Ishikawa (cell line): ENCODE results near the gene ARMH3.

Source experiments
- CEBPB ChIP-seq: IDR thresholded peaks from 2 replicates; pipeline ENCODE4 v1.6.1; 2012
- CREB1 ChIP-seq: IDR thresholded peaks from 2 replicates; pipeline ENCODE4 v1.6.1; 2012; ENCODE audit warnings: low read depth
- EGR1 ChIP-seq: IDR thresholded peaks from 2 replicates; pipeline ENCODE4 v1.6.1; 2012
- EP300 ChIP-seq: IDR thresholded peaks from 2 replicates; pipeline ENCODE4 v1.6.1; 2012; ENCODE audit warnings: borderline replicate concordance
- FOXM1 ChIP-seq: IDR thresholded peaks from 2 replicates; pipeline ENCODE4 v1.6.1; 2012; ENCODE audit warnings: low read depth, borderline replicate concordance
- MAX ChIP-seq: IDR thresholded peaks from 2 replicates; pipeline ENCODE4 v1.6.1; 2012
- NFIC ChIP-seq: IDR thresholded peaks from 2 replicates; pipeline ENCODE4 v1.6.1; 2012
- RAD21 ChIP-seq: IDR thresholded peaks from 2 replicates; pipeline ENCODE4 v1.6.1; 2012; ENCODE audit warnings: low read depth
- REST ChIP-seq: IDR thresholded peaks from 2 replicates; pipeline ENCODE4 v1.6.1; 2012; ENCODE audit warnings: low read depth, mild to moderate bottlenecking
- TAF1 ChIP-seq: IDR thresholded peaks from 2 replicates; pipeline ENCODE4 v1.6.1; 2012; ENCODE audit warnings: low read depth, mild to moderate bottlenecking
- TCF12 ChIP-seq: IDR thresholded peaks from 2 replicates; pipeline ENCODE4 v1.6.1; 2012; ENCODE audit warnings: low read depth
- TEAD4 ChIP-seq: IDR thresholded peaks from 2 replicates; pipeline ENCODE4 v1.6.1; 2012
- USF1 ChIP-seq: IDR thresholded peaks from 2 replicates; pipeline ENCODE4 v1.6.1; 2012
- YY1 ChIP-seq: IDR thresholded peaks from 2 replicates; pipeline ENCODE4 v1.6.1; 2012; ENCODE audit warnings: low read depth
- ZBTB7A ChIP-seq: IDR thresholded peaks from 2 replicates; pipeline ENCODE4 v1.6.1; 2012; ENCODE audit warnings: low read depth

The ARMH3 gene

GRCh38 chr10:101848408-101848807 is 207.6 kb downstream of the ARMH3 start:
- TF ChIP-seq EP300, result no peak

- no peak for TF ChIP-seq USF1
- no peak for TF ChIP-seq TEAD4
- no peak for TF ChIP-seq EP300
- TF ChIP-seq YY1, result no peak
- no peak for TF ChIP-seq RAD21
- no peak for TF ChIP-seq ZBTB7A
- no peak for TF ChIP-seq EGR1
- no peak for TF ChIP-seq TCF12
- TF ChIP-seq FOXM1, result no peak
- TF ChIP-seq CREB1, result no peak
- no peak for TF ChIP-seq MAX
- TF ChIP-seq TAF1, result no peak
- no peak for TF ChIP-seq CEBPB
- TF ChIP-seq REST, result no peak
Measured at GRCh38 chr10:101845893-101846292, 210.1 kb downstream of the ARMH3 start.

GRCh38 chr10:101843032-101844021 is 212.6 kb downstream of the ARMH3 start, which contains the start of gene KCNIP2:
Gene KCNIP2, minus strand, starts transcription at chr10:101843800. Its CDS starts 232 bp downstream, at chr10:101843568.
- TF ChIP-seq TAF1, result no peak
- no peak for TF ChIP-seq NFIC
- TF ChIP-seq USF1, result no peak
- TF ChIP-seq REST, result 0 out of 2 replicates have a peak, but pooled peaks have one; percentile 15
- TF ChIP-seq TEAD4, result no peak
- no peak for TF ChIP-seq FOXM1

GRCh38 chr10:101841826-101842225 is 214.1 kb downstream of the ARMH3 start:
- TF ChIP-seq CREB1, result no peak
- no peak for TF ChIP-seq FOXM1
- TF ChIP-seq MAX, result no peak
- no peak for TF ChIP-seq EGR1
- no peak for TF ChIP-seq NFIC
- no peak for TF ChIP-seq TEAD4
- no peak for TF ChIP-seq CEBPB
- TF ChIP-seq TCF12, result no peak
- no peak for TF ChIP-seq USF1
- TF ChIP-seq EP300, result no peak
- no peak for TF ChIP-seq YY1
- TF ChIP-seq TAF1, result no peak
- TF ChIP-seq REST, result no peak
- TF ChIP-seq ZBTB7A, result no peak
